HG03520 (cell line): Measurements from ENCODE around the gene PGD.
"Not testable (repeated sequence)": the region's sequence is repeated elsewhere in the genome, so short reads cannot be mapped to it uniquely, and the experiment has no call there.

Source experiments
- ATAC-seq: cut with Tn5 transposase; IDR thresholded peaks from one replicate; pipeline ENCODE4 v1.9.1; 2021; ENCODE audit warnings: mild to moderate bottlenecking, moderate library complexity; ENCODE audit not compliant: unreplicated experiment

Gene PGD

GRCh38 chr1:10398278-10398733 lies 558 bp upstream of the PGD start:
- no peak for ATAC-seq

- no peak for ATAC-seq
These were observed 629 bp downstream of the PGD start for GRCh38 chr1:10399444-10399941.

GRCh38 chr1:10400013-10400412 lies 1.1 kb downstream of the PGD start:
- no peak for ATAC-seq

GRCh38 chr1:10401281-10401680 lies 2.4 kb downstream of the PGD start:
- no peak for ATAC-seq

- no peak for ATAC-seq
These were observed 3.9 kb downstream of the PGD start for GRCh38 chr1:10402729-10403274.

GRCh38 chr1:10407201-10407600 lies 8.3 kb downstream of the PGD start:
- no peak for ATAC-seq

- ATAC-seq: no peak
These were observed 16.5 kb downstream of the PGD start for GRCh38 chr1:10415211-10415930.

GRCh38 chr1:10415967-10416366 lies 17.1 kb downstream of the PGD start:
- ATAC-seq: not testable (repeated sequence)

- not testable (repeated sequence) for ATAC-seq
These were observed 19.9 kb downstream of the PGD start for GRCh38 chr1:10418741-10419140.

GRCh38 chr1:10419351-10419750 lies 20.5 kb downstream of the PGD start:
- no peak for ATAC-seq

- no peak for ATAC-seq
These were observed 22.8 kb downstream of the PGD start for GRCh38 chr1:10421637-10422036.

GRCh38 chr1:10424034-10424433 lies 25.2 kb downstream of the PGD start:
- ATAC-seq: no peak

- no peak for ATAC-seq
These were observed 25.8 kb downstream of the PGD start for GRCh38 chr1:10424651-10425050.

- not testable (repeated sequence) for ATAC-seq
These were observed 27.1 kb downstream of the PGD start for GRCh38 chr1:10425826-10426534.

GRCh38 chr1:10426535-10426848 lies 27.6 kb downstream of the PGD start:
- not testable (repeated sequence) for ATAC-seq

- no peak for ATAC-seq
These were observed 30.1 kb downstream of the PGD start for GRCh38 chr1:10428984-10429383.

GRCh38 chr1:10429868-10430215 lies 31.0 kb downstream of the PGD start:
- no peak for ATAC-seq

GRCh38 chr1:10430216-10431069 lies 31.6 kb downstream of the PGD start, which contains the start of gene CENPS:
CENPS (plus strand) TSS chr1:10430433; CDS start chr1:10430518, 85 bp downstream.
- ATAC-seq: peak; percentile 73

GRCh38 chr1:10431070-10431730 lies 32.3 kb downstream of the PGD start:
- no peak for ATAC-seq

GRCh38 chr1:10432910-10433700 lies 34.2 kb downstream of the PGD start:
- ATAC-seq: no peak
